ENCODE data around the gene ZNF474.
A peak's percentile ranks its signal among the peaks of the same experiment; 100 is the strongest.

The ZNF474 gene

DNA sequence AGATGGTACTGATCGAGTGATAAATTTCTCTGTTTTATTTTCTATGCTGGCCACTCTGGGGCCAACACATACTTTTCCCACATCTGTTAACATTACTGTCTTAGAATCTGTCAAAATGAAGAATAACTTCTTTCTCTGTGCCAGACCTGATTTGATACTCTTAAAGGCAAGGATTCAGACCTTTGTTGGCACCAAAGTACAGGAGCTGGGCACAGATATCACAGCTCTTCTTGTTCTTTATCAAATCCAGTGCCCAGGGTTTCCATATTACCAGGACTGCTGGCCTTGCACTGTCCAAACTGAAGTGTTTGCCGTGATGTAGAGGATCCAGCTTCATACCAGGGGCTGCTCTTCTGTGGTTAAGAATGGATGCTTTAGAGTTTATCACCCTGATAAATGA is 20.9 kb downstream of the ZNF474 start:
- DNase-seq (ENCODE audit: low read depth): no peak
- H3K4me3 ChIP-seq (ENCODE audit: control insufficient read depth, low read depth, low read length): no peak overlapping the region
- no peak for TF ChIP-seq CTCF (conservative IDR thresholded peaks at IDR 0.05; ENCODE audit: control insufficient read depth, insufficient read depth, low read depth, low read length)

GRCh38 chr5:122151640-122152039 is 22.3 kb downstream of the ZNF474 start:
- no peak overlapping the region for H3K4me3 ChIP-seq (ENCODE audit: control insufficient read depth, low read depth, low read length)
- TF ChIP-seq CTCF (conservative IDR thresholded peaks at IDR 0.05; ENCODE audit: control insufficient read depth, insufficient read depth, low read depth, low read length): no peak
- peak; percentile 71 for DNase-seq (ENCODE audit: low read depth)

DNA sequence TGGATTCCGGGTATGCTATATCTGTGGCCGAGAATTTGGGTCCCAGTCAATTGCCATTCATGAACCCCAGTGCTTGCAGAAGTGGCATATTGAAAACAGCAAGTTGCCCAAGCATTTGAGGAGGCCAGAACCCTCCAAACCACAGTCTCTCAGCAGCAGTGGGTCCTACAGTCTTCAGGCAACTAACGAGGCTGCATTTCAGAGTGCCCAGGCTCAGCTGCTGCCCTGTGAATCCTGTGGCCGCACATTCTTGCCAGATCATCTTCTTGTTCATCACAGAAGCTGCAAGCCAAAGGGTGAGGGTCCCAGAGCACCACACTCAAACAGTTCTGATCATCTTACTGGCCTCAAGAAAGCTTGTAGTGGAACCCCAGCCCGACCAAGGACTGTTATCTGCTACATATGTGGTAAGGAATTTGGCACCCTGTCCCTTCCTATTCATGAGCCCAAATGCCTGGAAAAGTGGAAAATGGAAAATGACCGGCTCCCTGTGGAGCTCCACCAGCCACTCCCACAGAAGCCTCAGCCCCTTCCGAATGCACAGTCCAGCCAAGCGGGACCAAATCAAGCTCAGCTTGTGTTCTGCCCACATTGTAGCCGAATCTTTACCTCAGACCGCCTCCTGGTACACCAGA is 23.0 kb downstream of the ZNF474 start:
- no peak overlapping the region for H3K4me3 ChIP-seq (ENCODE audit: control insufficient read depth, low read depth, low read length)
- no peak for DNase-seq (ENCODE audit: low read depth)
- no peak for TF ChIP-seq CTCF (conservative IDR thresholded peaks at IDR 0.05; ENCODE audit: control insufficient read depth, insufficient read depth, low read depth, low read length)

- peak; percentile 90 for DNase-seq (ENCODE audit: low read depth)
- TF ChIP-seq CTCF (conservative IDR thresholded peaks at IDR 0.05; ENCODE audit: control insufficient read depth, insufficient read depth, low read depth, low read length): no peak
- H3K4me3 ChIP-seq (ENCODE audit: control insufficient read depth, low read depth, low read length): no peak overlapping the region
Observed at GRCh38 chr5:122153230-122153629, 23.9 kb downstream of the ZNF474 start.

- DNase-seq (ENCODE audit: low read depth): no peak
- TF ChIP-seq CTCF (conservative IDR thresholded peaks at IDR 0.05; ENCODE audit: control insufficient read depth, insufficient read depth, low read depth, low read length): no peak
- no peak overlapping the region for H3K4me3 ChIP-seq (ENCODE audit: control insufficient read depth, low read depth, low read length)
Observed at GRCh38 chr5:122153774-122154173, 24.4 kb downstream of the ZNF474 start.

GRCh38 chr5:122154491-122154890 is 25.1 kb downstream of the ZNF474 start:
- no peak for TF ChIP-seq CTCF (conservative IDR thresholded peaks at IDR 0.05; ENCODE audit: control insufficient read depth, insufficient read depth, low read depth, low read length)
- peak; percentile 65 for DNase-seq (ENCODE audit: low read depth)
- H3K4me3 ChIP-seq (ENCODE audit: control insufficient read depth, low read depth, low read length): no peak overlapping the region

- peak; percentile 89 for DNase-seq (ENCODE audit: low read depth)
- TF ChIP-seq CTCF (conservative IDR thresholded peaks at IDR 0.05; ENCODE audit: control insufficient read depth, insufficient read depth, low read depth, low read length): no peak
- no peak overlapping the region for H3K4me3 ChIP-seq (ENCODE audit: control insufficient read depth, low read depth, low read length)
Observed at GRCh38 chr5:122154910-122155309, 25.6 kb downstream of the ZNF474 start.

Data from fibroblast of mammary gland (primary cell).